ENCODE measurements around the gene ADAM15.

ADAM15 gene

GRCh38 chr1:155012026-155012546, 39.0 kb upstream of the ADAM15 start:
- no peak for DNase-seq

GRCh38 chr1:155012776-155013602, 38.1 kb upstream of the ADAM15 start:
- DNase-seq = no peak

- no peak for DNase-seq
Observed at GRCh38 chr1:155013632-155014031, 37.5 kb upstream of the ADAM15 start.

GRCh38 chr1:155014709-155015508, 36.2 kb upstream of the ADAM15 start:
- no peak for DNase-seq

- DNase-seq = no peak
Observed at GRCh38 chr1:155015527-155016230, 35.4 kb upstream of the ADAM15 start.

- no peak for DNase-seq
Observed at GRCh38 chr1:155016231-155016831, 34.8 kb upstream of the ADAM15 start.

- DNase-seq = peak; percentile 83
Observed at GRCh38 chr1:155017041-155017945, 33.8 kb upstream of the ADAM15 start.

GRCh38 chr1:155017946-155018316, 33.2 kb upstream of the ADAM15 start:
- DNase-seq = no peak

- peak; percentile 25 for DNase-seq
Observed at GRCh38 chr1:155018617-155019348, 32.3 kb upstream of the ADAM15 start.

- no peak for DNase-seq
Observed at GRCh38 chr1:155019377-155020245, 31.5 kb upstream of the ADAM15 start.

GRCh38 chr1:155022136-155022926, 28.8 kb upstream of the ADAM15 start:
- no peak for DNase-seq

- DNase-seq = no peak
Observed at GRCh38 chr1:155022927-155023236, 28.2 kb upstream of the ADAM15 start.

GRCh38 chr1:155023627-155024026, 27.5 kb upstream of the ADAM15 start:
- DNase-seq = no peak

- no peak for DNase-seq
Observed at GRCh38 chr1:155024315-155024714, 26.8 kb upstream of the ADAM15 start.

GRCh38 chr1:155026154-155026553, 25.0 kb upstream of the ADAM15 start:
- DNase-seq = no peak

GRCh38 chr1:155026588-155026987, 24.5 kb upstream of the ADAM15 start:
- no peak for DNase-seq

- no peak for DNase-seq
Observed at GRCh38 chr1:155029513-155030242, 21.4 kb upstream of the ADAM15 start.

- no peak for DNase-seq
Observed at GRCh38 chr1:155030243-155030795, 20.8 kb upstream of the ADAM15 start.

Measured in HCEC 1CT (cell line).